Fibroblast of pulmonary artery (primary cell): Measurements from ENCODE around the gene CHN2.

Experiments used
- DNase-seq: peaks from one replicate; pipeline ENCODE4 v3.0.0-alpha.2; 2010; ENCODE audit warnings: low read depth
- H3K4me3 ChIP-seq: replicated peaks from 2 replicates; pipeline ENCODE4 v1.5.1; 2011; ENCODE audit warnings: low read depth, mild to moderate bottlenecking, control low read depth, low read length, moderate library complexity
- CTCF ChIP-seq: IDR thresholded peaks from 2 replicates; pipeline ENCODE4 v1.5.1; 2011; ENCODE audit warnings: mild to moderate bottlenecking, control low read depth, low read length, inconsistent platforms; ENCODE audit errors: missing control alignments

The CHN2 gene

GRCh38 chr7:29329686-29330085 is 135.1 kb downstream of the CHN2 start:
- DNase-seq = no peak
- no peak for TF ChIP-seq CTCF
- H3K4me3 ChIP-seq = no peak overlapping the region

GRCh38 chr7:29330136-29330535 is 135.6 kb downstream of the CHN2 start:
- no peak for DNase-seq
- H3K4me3 ChIP-seq = no peak overlapping the region
- no peak for TF ChIP-seq CTCF

GRCh38 chr7:29331163-29331562 is 136.6 kb downstream of the CHN2 start:
- DNase-seq = no peak
- no peak overlapping the region for H3K4me3 ChIP-seq
- no peak for TF ChIP-seq CTCF

GRCh38 chr7:29332042-29332811 is 137.7 kb downstream of the CHN2 start:
- H3K4me3 ChIP-seq = no peak overlapping the region
- no peak for DNase-seq
- TF ChIP-seq CTCF = no peak

- DNase-seq = no peak
- TF ChIP-seq CTCF = no peak
Measured at GRCh38 chr7:29332875-29333855, 138.6 kb downstream of the CHN2 start.

GRCh38 chr7:29335188-29336083 is 140.9 kb downstream of the CHN2 start:
- DNase-seq = no peak
- H3K4me3 ChIP-seq = no peak overlapping the region
- no peak for TF ChIP-seq CTCF

More at GRCh38 chr7:29332875-29333855, 138.6 kb downstream of the CHN2 start:
- no peak overlapping the region for H3K4me3 ChIP-seq
